ENCODE measurements around the gene HLA-C.

DNA sequence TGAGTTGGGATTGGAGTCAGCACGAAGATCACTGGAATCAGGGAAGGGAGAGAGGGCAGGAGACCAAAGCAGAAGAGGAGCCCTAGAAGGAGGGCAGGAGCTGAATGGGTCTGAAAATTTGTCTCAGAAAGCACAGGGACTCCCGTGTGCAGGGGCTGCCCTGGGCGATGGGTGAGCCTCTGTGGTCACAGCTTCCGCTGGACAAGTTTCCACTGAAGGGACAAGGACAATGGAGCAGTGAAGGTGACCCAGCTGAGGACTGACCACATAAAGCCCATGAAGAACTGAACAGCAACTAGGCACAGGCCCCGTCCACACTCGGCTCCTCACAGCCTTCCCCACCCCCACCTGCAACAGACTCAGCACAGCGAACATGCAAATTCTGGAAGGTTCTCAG, 3.5 kb downstream of the HLA-C start:
- TF ChIP-seq, protein P1, sequence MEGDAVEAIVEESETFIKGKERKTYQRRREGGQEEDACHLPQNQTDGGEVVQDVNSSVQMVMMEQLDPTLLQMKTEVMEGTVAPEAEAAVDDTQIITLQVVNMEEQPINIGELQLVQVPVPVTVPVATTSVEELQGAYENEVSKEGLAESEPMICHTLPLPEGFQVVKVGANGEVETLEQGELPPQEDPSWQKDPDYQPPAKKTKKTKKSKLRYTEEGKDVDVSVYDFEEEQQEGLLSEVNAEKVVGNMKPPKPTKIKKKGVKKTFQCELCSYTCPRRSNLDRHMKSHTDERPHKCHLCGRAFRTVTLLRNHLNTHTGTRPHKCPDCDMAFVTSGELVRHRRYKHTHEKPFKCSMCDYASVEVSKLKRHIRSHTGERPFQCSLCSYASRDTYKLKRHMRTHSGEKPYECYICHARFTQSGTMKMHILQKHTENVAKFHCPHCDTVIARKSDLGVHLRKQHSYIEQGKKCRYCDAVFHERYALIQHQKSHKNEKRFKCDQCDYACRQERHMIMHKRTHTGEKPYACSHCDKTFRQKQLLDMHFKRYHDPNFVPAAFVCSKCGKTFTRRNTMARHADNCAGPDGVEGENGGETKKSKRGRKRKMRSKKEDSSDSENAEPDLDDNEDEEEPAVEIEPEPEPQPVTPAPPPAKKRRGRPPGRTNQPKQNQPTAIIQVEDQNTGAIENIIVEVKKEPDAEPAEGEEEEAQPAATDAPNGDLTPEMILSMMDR (IDR thresholded peaks at IDR 0.05 in 2 of 3, conservative IDR thresholded peaks at IDR 0.05 in 1 of 3; ENCODE audit: borderline replicate concordance in 1 of 3, insufficient read depth in 1 of 3, low read depth in 2 of 3, low read length in 2 of 3), result no peak
- TF ChIP-seq, protein P2, sequence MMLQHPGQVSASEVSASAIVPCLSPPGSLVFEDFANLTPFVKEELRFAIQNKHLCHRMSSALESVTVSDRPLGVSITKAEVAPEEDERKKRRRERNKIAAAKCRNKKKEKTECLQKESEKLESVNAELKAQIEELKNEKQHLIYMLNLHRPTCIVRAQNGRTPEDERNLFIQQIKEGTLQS (IDR thresholded peaks at IDR 0.05), result no peak
- TF ChIP-seq EZH2phosphoT487 (IDR thresholded peaks at IDR 0.05; ENCODE audit: borderline replicate concordance), result no peak
- TF ChIP-seq RAD21 (IDR thresholded peaks at IDR 0.05; ENCODE audit: low read depth), result no peak
- TF ChIP-seq TCF7L2 (IDR thresholded peaks at IDR 0.05; ENCODE audit: borderline replicate concordance, extremely low read depth, insufficient read depth, insufficient read length), result no peak
- TF ChIP-seq YY1 (IDR thresholded peaks at IDR 0.05; ENCODE audit: extremely low read depth, insufficient replicate concordance, low read depth, low read length), result no peak
